ENCODE results near the gene CLRN1. TPM values are rescaled to one million over a fixed set of nuclear protein-coding genes. Genes with fewer than 3 reads are reported as not detected.

The CLRN1 gene
- total RNA-seq, 1 experiment from 2014 or later = not detected

- POLR2A ChIA-PET = no interaction called here
- Mint-ChIP-seq H3K36me3 (no peaks in the 10 kb centered on the region), H3K9me3 (no peaks in the 10 kb centered on the region), H3K27me3 (ENCODE audit: low read depth) (no peaks in the 10 kb centered on the region), H3K4me1 (no peaks in the 10 kb centered on the region), H3K27ac (no peak overlapping the region), H3K4me3 (no peak overlapping the region)
- ATAC-seq (no peak), DNase-seq (ENCODE audit: low spot score) (no peak)
- TF ChIP-seq ZNF512 (CRISPR knock-in tag; IDR thresholded peaks at IDR 0.05; ENCODE audit: borderline replicate concordance) (no peak), NR1H2 (CRISPR knock-in tag; IDR thresholded peaks at IDR 0.05) (no peak), AFF4 (CRISPR knock-in tag; IDR thresholded peaks at IDR 0.05; ENCODE audit: borderline replicate concordance) (no peak), CTCF (IDR thresholded peaks at IDR 0.05) (no peak), FOXK1 (CRISPR knock-in tag; IDR thresholded peaks at IDR 0.05) (no peak), RORB (CRISPR knock-in tag; IDR thresholded peaks at IDR 0.05) (no peak), JUN (CRISPR knock-in tag; IDR thresholded peaks at IDR 0.05) (no peak), TCF7 (CRISPR knock-in tag; IDR thresholded peaks at IDR 0.05; ENCODE audit: low read depth) (no peak), ZNF281 (CRISPR knock-in tag; IDR thresholded peaks at IDR 0.05) (no peak), ETV6 (CRISPR knock-in tag; IDR thresholded peaks at IDR 0.05) (no peak), ELF4 (CRISPR knock-in tag; IDR thresholded peaks at IDR 0.05; ENCODE audit: low read depth) (no peak), FOXJ3 (CRISPR knock-in tag; IDR thresholded peaks at IDR 0.05; ENCODE audit: borderline replicate concordance) (no peak)
- TF ChIP-seq, protein P1, sequence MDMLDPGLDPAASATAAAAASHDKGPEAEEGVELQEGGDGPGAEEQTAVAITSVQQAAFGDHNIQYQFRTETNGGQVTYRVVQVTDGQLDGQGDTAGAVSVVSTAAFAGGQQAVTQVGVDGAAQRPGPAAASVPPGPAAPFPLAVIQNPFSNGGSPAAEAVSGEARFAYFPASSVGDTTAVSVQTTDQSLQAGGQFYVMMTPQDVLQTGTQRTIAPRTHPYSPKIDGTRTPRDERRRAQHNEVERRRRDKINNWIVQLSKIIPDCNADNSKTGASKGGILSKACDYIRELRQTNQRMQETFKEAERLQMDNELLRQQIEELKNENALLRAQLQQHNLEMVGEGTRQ (CRISPR knock-in tag; IDR thresholded peaks at IDR 0.05) = no peak
- CTCF ChIA-PET = no interaction called here
These were observed 66.8 kb downstream of the CLRN1 start for GRCh38 chr3:150905746-150906145.

- Mint-ChIP-seq H3K27me3 (ENCODE audit: low read depth) (no peaks in the 10 kb centered on the region), H3K9me3 (no peaks in the 10 kb centered on the region), H3K36me3 (no peaks in the 10 kb centered on the region), H3K4me3 (no peak within 1 kb of the TSS), H3K4me1 (no peaks in the 10 kb centered on the region), H3K27ac (no peak within 1 kb of the TSS)
- CTCF ChIA-PET = interaction anchor here (1.5 kb wide), 1 partner anchor 117 kb away, joined by 6 read pairs; no protein-coding TSS in a partner anchor
- DNase-seq (ENCODE audit: low spot score) = no peak
- ATAC-seq = no peak
- POLR2A ChIA-PET = no interaction called here
- TF ChIP-seq, protein P2, sequence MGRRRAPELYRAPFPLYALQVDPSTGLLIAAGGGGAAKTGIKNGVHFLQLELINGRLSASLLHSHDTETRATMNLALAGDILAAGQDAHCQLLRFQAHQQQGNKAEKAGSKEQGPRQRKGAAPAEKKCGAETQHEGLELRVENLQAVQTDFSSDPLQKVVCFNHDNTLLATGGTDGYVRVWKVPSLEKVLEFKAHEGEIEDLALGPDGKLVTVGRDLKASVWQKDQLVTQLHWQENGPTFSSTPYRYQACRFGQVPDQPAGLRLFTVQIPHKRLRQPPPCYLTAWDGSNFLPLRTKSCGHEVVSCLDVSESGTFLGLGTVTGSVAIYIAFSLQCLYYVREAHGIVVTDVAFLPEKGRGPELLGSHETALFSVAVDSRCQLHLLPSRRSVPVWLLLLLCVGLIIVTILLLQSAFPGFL (CRISPR knock-in tag; IDR thresholded peaks at IDR 0.05; ENCODE audit: borderline replicate concordance) = no peak
- TF ChIP-seq, protein P1 (CRISPR knock-in tag; IDR thresholded peaks at IDR 0.05) = no peak
- TF ChIP-seq GRHL2 (CRISPR knock-in tag; IDR thresholded peaks at IDR 0.05; ENCODE audit: insufficient replicate concordance, severe bottlenecking) (no peak), CREM (CRISPR knock-in tag; IDR thresholded peaks at IDR 0.05) (no peak), SOX15 (CRISPR knock-in tag; IDR thresholded peaks at IDR 0.05) (no peak), CBFB (CRISPR knock-in tag; IDR thresholded peaks at IDR 0.05; ENCODE audit: low read depth) (no peak), KAT7 (CRISPR knock-in tag; IDR thresholded peaks at IDR 0.05; ENCODE audit: borderline replicate concordance) (no peak), ZNF263 (CRISPR knock-in tag; IDR thresholded peaks at IDR 0.05; ENCODE audit: low read depth) (no peak), TEAD1 (CRISPR knock-in tag; IDR thresholded peaks at IDR 0.05) (no peak), NFATC4 (CRISPR knock-in tag; IDR thresholded peaks at IDR 0.05) (no peak), FOXP1 (CRISPR knock-in tag; IDR thresholded peaks at IDR 0.05; ENCODE audit: borderline replicate concordance) (no peak)
These were observed 67.2 kb downstream of the CLRN1 start, which contains the start of gene MINDY4B for GRCh38 chr3:150905339-150905738. MINDY4B (minus strand) TSS chr3:150905439; CDS start chr3:150905439, 0 bp downstream.

Measured in WTC11 (cell line).